Tibial nerve (tissue), 4 donors: Measurements from ENCODE around the gene C3orf22. TPM values are rescaled to one million over a fixed set of nuclear protein-coding genes. Genes with fewer than 3 reads are reported as not detected.
"Not testable (repeated sequence)": the region's sequence is repeated elsewhere in the genome, so short reads cannot be mapped to it uniquely, and the experiment has no call there.

Experiments
- DNase-seq, 2 donors: peaks; one replicate each; pipeline ENCODE4 v3.0.0-alpha.2; 2019; ENCODE audit warnings: low spot score in 2 of 2
- H3K27ac ChIP-seq, 4 donors: fragments of 200-600 bp; sonication (generic) in 3 of 4; one replicate each; pipeline ENCODE4 v1.5.1; 2017 to 2019; ENCODE audit warnings: mild to moderate bottlenecking in 1 of 4
- H3K27me3 ChIP-seq, 2 donors: fragments of 200-600 bp; sonication (generic) in 1 of 2; one replicate each; pipeline versions ENCODE4 v1.5.1 to v1.6.0; 2017 to 2019
- H3K36me3 ChIP-seq, 3 donors: fragments of 200-600 bp; sonication (generic); one replicate each; pipeline ENCODE4 v1.5.1; 2018 to 2019
- H3K4me1 ChIP-seq, 4 donors: fragments of 200-600 bp; sonication (generic) in 3 of 4; one replicate each; pipeline ENCODE4 v1.5.1; 2017 to 2019
- H3K4me3 ChIP-seq, 4 donors: fragments of 200-600 bp; sonication (generic) in 3 of 4; one replicate each; pipeline ENCODE4 v1.5.1; 2017 to 2019; ENCODE audit warnings: mild to moderate bottlenecking in 1 of 4, moderate library complexity in 1 of 4
- H3K9me3 ChIP-seq, 4 donors: fragments of 200-600 bp; sonication (generic) in 3 of 4; one replicate each; pipeline ENCODE4 v1.5.1; 2017 to 2019
- CTCF ChIP-seq, 5 experiments: fragments of 200-600 bp in 3 of 5; fragments of 450-650 bp in 2 of 5; sonication (generic) in 3 of 5; IDR thresholded peaks; one replicate each; pipeline ENCODE4 v1.5.1; 2016 to 2019; ENCODE audit warnings: antibody characterized with exemption in 5 of 5, mild to moderate bottlenecking in 3 of 5, moderate library complexity in 2 of 5
- EP300 ChIP-seq, 2 donors: sonication (generic); formaldehyde crosslinking; IDR thresholded peaks; one replicate each; pipeline ENCODE4 v1.6.1; 2017; ENCODE audit warnings: antibody characterized with exemption in 2 of 2, mild to moderate bottlenecking in 1 of 2
- POLR2A ChIP-seq, 2 donors: fragments of 450-650 bp; IDR thresholded peaks; one replicate each; pipeline ENCODE4 v1.6.1; 2017; ENCODE audit warnings: antibody characterized with exemption in 2 of 2, mild to moderate bottlenecking in 2 of 2, moderate library complexity in 2 of 2
- WGBS, 2 donors: methylation state at CpG; one replicate each; pipeline ENCODE4 v1.1.5; 2018; 5-methylcytosine and 5-hydroxymethylcytosine counted together
- total RNA-seq, 4 donors: library from RNA; depleted of rRNA; stranded (reverse); fragments of >200 nt; gene quantifications; one replicate each; pipeline ENCODE4 v1.1.0, GENCODE V29; 2016

C3orf22 gene
- total RNA-seq, result not detected

- Histone ChIP-seq H3K4me1 (no peaks in the 10 kb centered on the region), H3K4me3 (no peak within 1 kb of the TSS), H3K27ac (no peak within 1 kb of the TSS), H3K36me3 (no peaks in the 10 kb centered on the region), H3K27me3 (no peaks in the 10 kb centered on the region), H3K9me3 (peaks cover 0 to 19% (median 0%) of the 10 kb centered on the region in 4 donors)
- TF ChIP-seq CTCF (IDR thresholded peaks at IDR 0.05), result no peak
- no peak for TF ChIP-seq EP300 (IDR thresholded peaks at IDR 0.05)
- TF ChIP-seq POLR2A (IDR thresholded peaks at IDR 0.05), result no peak
- no peak for DNase-seq
- 65 to 70% methylated on average over 8 of the region's 9 CpGs for WGBS, 2 donors
Measured at GRCh38 chr3:126558336-126559071, at the start of gene C3orf22. Gene C3orf22, minus strand, starts transcription at chr3:126558932. Its CDS starts 5,542 bp downstream, at chr3:126553390.

- no peaks in the 10 kb centered on the region for H3K27me3 ChIP-seq
- WGBS, 2 donors, result 78 to 88% methylated on average over 11 of the region's 11 CpGs
- no peak overlapping the region for H3K4me3 ChIP-seq
- no peaks in the 10 kb centered on the region for H3K4me1 ChIP-seq
- no peak for DNase-seq
- no peaks in the 10 kb centered on the region for H3K9me3 ChIP-seq
- peak overlapping the region in 2 of 4 donors; percentile 31 to 41 for H3K27ac ChIP-seq
- TF ChIP-seq EP300 (IDR thresholded peaks at IDR 0.05), result no peak
- no peak for TF ChIP-seq POLR2A (IDR thresholded peaks at IDR 0.05)
- no peak for TF ChIP-seq CTCF (IDR thresholded peaks at IDR 0.05)
- peaks cover 0 to 97% (median 0%) of the 10 kb centered on the region in 3 donors for H3K36me3 ChIP-seq
Measured at GRCh38 chr3:126607214-126607908, 48.6 kb upstream of the C3orf22 start.

GRCh38 chr3:126606001-126606400, 47.3 kb upstream of the C3orf22 start:
- no peak for DNase-seq
- WGBS, 2 donors, result 66 to 85% methylated on average over 3 of the region's 3 CpGs
- Histone ChIP-seq H3K36me3 (peaks cover 0 to 83% (median 0%) of the 10 kb centered on the region in 3 donors), H3K4me3 (no peak overlapping the region), H3K4me1 (no peaks in the 10 kb centered on the region), H3K27me3 (no peaks in the 10 kb centered on the region), H3K27ac (peak overlapping the region in 1 of 4 donors; percentile 49), H3K9me3 (no peaks in the 10 kb centered on the region)
- TF ChIP-seq EP300 (IDR thresholded peaks at IDR 0.05) (peak in 1 of 2 donors; percentile 13), POLR2A (IDR thresholded peaks at IDR 0.05) (no peak)

- Histone ChIP-seq H3K36me3 (peaks cover 0 to 70% (median 0%) of the 10 kb centered on the region in 3 donors), H3K4me1 (no peaks in the 10 kb centered on the region), H3K27me3 (no peaks in the 10 kb centered on the region), H3K4me3 (no peak overlapping the region), H3K9me3 (no peaks in the 10 kb centered on the region), H3K27ac (no peak overlapping the region)
- DNase-seq, result no peak
- 93 to 95% methylated on average over 6 of the region's 6 CpGs for WGBS, 2 donors
- TF ChIP-seq CTCF (IDR thresholded peaks at IDR 0.05) (no peak), POLR2A (IDR thresholded peaks at IDR 0.05) (no peak), EP300 (IDR thresholded peaks at IDR 0.05) (no peak)
Measured at GRCh38 chr3:126604691-126605090, 46.0 kb upstream of the C3orf22 start.

GRCh38 chr3:126599101-126599500, 40.4 kb upstream of the C3orf22 start:
- Histone ChIP-seq H3K4me3 (no peak overlapping the region), H3K9me3 (peaks cover 0 to 20% (median 4%) of the 10 kb centered on the region in 4 donors), H3K27me3 (no peaks in the 10 kb centered on the region), H3K27ac (no peak overlapping the region), H3K4me1 (no peaks in the 10 kb centered on the region), H3K36me3 (peaks cover 0 to 19% (median 0%) of the 10 kb centered on the region in 3 donors)
- TF ChIP-seq CTCF (IDR thresholded peaks at IDR 0.05) (no peak), POLR2A (IDR thresholded peaks at IDR 0.05) (no peak)
- 0 to 50% methylated on average over 1 of the region's 1 CpG for WGBS, 2 donors
- no peak for DNase-seq

- not testable (repeated sequence) for DNase-seq, H3K36me3 ChIP-seq, H3K4me1 ChIP-seq, H3K4me3 ChIP-seq, H3K27ac ChIP-seq, H3K27me3 ChIP-seq
- WGBS, 2 donors, result 96 to 99% methylated on average over 4 of the region's 4 CpGs
- peaks cover 0 to 32% (median 4%) of the 10 kb centered on the region in 4 donors for H3K9me3 ChIP-seq
Measured at GRCh38 chr3:126595479-126595878, 36.7 kb upstream of the C3orf22 start.

- H3K9me3 ChIP-seq, result peaks cover 0 to 57% (median 2%) of the 10 kb centered on the region in 4 donors
- WGBS, 2 donors, result 78 to 80% methylated on average over 5 of the region's 5 CpGs
- H3K36me3 ChIP-seq, H3K27me3 ChIP-seq, H3K27ac ChIP-seq, H3K4me1 ChIP-seq, DNase-seq, H3K4me3 ChIP-seq: not testable (repeated sequence)
Measured at GRCh38 chr3:126591515-126591914, 32.8 kb upstream of the C3orf22 start.
